HL-60 (cell line): Measurements from ENCODE around the gene BOD1L1.

Experiments used
- GABPA ChIP-seq: IDR thresholded peaks from 2 replicates; pipeline ENCODE4 v1.6.1; 2012; ENCODE audit warnings: low read depth
- TF ChIP-seq, protein P1 (sequence below): IDR thresholded peaks from one replicate; pipeline ENCODE4 v1.5.1; 2011; ENCODE audit warnings: low read length, control low read depth, inconsistent platforms; ENCODE audit not compliant: insufficient read depth
- TF ChIP-seq, protein P2 (sequence below): IDR thresholded peaks from 2 replicates; pipeline ENCODE4 v1.6.1; 2012; ENCODE audit warnings: low read depth; ENCODE audit not compliant: insufficient replicate concordance

DNA sequence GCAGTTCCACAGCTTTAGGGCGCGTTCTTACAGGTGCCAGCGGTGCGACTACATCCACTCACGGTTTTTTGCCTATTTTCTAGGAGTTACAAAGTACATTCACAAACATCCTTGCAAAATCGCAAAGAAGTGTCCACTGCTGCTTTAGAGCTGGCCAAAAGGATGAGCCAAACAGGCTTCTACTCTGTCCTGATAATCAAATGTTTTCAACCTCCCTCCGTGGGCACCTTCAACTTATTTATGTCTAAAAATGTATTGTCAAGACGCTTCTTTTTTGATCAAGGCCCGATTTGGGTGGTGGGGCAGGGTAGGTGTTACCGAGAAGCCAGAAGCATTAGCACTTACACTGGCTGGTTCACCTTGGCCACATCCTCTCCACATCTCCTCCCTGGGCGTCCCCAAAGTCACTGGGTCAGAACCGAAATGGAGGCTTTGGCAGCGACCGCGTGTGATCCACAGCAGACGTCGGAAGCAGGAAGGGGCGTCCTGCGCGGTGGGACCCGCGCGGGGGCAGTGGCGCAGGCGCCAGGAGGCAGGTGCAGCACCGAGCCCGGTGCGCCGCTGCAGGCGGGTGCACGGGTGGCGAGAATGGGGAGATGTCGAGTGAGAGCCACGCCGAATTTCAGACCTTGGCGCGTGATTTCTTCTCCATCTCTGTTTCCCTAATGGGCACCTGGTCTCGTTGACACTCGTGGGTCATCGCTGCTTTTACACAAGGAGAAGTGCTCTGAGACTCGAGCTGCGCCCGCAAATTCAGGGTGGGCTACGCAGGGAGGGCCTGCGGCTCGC is 100.1 kb downstream of the BOD1L1 start:
- TF ChIP-seq, protein P1, sequence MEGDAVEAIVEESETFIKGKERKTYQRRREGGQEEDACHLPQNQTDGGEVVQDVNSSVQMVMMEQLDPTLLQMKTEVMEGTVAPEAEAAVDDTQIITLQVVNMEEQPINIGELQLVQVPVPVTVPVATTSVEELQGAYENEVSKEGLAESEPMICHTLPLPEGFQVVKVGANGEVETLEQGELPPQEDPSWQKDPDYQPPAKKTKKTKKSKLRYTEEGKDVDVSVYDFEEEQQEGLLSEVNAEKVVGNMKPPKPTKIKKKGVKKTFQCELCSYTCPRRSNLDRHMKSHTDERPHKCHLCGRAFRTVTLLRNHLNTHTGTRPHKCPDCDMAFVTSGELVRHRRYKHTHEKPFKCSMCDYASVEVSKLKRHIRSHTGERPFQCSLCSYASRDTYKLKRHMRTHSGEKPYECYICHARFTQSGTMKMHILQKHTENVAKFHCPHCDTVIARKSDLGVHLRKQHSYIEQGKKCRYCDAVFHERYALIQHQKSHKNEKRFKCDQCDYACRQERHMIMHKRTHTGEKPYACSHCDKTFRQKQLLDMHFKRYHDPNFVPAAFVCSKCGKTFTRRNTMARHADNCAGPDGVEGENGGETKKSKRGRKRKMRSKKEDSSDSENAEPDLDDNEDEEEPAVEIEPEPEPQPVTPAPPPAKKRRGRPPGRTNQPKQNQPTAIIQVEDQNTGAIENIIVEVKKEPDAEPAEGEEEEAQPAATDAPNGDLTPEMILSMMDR: no peak
- no peak for TF ChIP-seq GABPA
- TF ChIP-seq, protein P2, sequence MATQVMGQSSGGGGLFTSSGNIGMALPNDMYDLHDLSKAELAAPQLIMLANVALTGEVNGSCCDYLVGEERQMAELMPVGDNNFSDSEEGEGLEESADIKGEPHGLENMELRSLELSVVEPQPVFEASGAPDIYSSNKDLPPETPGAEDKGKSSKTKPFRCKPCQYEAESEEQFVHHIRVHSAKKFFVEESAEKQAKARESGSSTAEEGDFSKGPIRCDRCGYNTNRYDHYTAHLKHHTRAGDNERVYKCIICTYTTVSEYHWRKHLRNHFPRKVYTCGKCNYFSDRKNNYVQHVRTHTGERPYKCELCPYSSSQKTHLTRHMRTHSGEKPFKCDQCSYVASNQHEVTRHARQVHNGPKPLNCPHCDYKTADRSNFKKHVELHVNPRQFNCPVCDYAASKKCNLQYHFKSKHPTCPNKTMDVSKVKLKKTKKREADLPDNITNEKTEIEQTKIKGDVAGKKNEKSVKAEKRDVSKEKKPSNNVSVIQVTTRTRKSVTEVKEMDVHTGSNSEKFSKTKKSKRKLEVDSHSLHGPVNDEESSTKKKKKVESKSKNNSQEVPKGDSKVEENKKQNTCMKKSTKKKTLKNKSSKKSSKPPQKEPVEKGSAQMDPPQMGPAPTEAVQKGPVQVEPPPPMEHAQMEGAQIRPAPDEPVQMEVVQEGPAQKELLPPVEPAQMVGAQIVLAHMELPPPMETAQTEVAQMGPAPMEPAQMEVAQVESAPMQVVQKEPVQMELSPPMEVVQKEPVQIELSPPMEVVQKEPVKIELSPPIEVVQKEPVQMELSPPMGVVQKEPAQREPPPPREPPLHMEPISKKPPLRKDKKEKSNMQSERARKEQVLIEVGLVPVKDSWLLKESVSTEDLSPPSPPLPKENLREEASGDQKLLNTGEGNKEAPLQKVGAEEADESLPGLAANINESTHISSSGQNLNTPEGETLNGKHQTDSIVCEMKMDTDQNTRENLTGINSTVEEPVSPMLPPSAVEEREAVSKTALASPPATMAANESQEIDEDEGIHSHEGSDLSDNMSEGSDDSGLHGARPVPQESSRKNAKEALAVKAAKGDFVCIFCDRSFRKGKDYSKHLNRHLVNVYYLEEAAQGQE: no peak
